ENCODE results near the gene NACC1.

The NACC1 gene

DNA sequence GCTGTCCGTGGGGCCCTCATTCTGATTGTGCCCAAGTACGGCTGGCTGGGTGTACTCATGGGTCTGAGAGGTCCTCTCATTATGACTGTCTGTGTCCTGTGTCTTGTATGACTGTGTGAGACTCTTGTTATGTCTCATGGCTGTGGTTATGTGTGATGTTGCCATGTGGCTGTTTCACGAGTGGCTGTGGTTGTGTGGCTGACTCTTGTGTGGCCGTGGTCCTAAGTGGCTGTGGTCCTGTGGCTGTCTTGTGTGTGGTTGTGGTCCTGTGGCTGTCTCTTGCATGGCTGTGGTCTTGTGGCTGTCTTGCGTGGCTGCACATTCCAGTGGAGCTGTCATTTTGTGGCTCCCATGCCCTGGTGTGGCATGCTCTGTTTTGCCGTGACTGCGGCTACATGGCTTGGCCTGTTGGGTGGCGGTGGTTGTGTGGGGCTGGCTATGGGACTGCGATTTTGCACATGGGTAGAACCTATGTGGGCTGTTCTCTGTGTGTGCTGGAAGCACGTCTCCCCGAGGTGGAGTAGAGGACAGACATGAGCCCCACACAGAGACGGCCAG lies 18.0 kb upstream of the NACC1 start:
- DNase-seq (ENCODE audit: low spot score) = no peak

DNA sequence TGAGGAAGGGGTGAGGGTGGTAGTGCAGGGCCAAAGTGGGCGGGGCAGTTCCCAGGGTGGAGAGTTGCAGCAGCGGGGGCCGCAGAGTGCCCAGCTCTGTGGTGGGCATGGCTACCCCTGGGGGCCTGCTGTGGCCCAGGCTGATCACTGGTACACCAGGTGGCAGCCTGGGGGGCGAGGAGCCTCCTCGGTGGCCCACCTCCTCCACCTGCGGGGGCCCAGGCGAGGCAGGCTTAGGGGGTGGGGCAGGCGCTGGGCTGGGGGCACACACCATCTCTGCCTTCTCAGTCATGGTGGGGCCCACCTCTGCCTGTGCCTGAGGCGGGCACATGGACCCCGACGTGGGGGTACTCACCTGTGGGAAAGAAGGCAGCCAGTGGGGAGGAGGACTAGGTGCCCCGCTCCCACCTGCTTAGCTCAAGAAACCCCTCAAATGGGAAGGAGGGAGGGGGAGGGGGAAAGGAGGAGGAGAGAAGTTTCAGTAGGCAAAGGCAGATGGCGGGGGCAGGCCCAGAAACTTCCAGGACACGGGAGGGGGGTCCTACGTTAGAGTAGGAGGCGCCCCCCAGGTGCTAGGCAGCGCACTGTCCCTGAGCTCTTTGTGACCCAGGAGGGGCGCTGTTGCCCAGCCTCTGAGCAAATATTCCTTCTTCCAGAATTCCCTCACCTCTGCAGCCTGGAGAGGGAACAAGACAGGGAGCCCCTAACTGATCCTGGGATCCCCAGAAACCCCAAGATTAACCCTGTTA lies 17.0 kb upstream of the NACC1 start:
- DNase-seq (ENCODE audit: low spot score) = no peak

DNA sequence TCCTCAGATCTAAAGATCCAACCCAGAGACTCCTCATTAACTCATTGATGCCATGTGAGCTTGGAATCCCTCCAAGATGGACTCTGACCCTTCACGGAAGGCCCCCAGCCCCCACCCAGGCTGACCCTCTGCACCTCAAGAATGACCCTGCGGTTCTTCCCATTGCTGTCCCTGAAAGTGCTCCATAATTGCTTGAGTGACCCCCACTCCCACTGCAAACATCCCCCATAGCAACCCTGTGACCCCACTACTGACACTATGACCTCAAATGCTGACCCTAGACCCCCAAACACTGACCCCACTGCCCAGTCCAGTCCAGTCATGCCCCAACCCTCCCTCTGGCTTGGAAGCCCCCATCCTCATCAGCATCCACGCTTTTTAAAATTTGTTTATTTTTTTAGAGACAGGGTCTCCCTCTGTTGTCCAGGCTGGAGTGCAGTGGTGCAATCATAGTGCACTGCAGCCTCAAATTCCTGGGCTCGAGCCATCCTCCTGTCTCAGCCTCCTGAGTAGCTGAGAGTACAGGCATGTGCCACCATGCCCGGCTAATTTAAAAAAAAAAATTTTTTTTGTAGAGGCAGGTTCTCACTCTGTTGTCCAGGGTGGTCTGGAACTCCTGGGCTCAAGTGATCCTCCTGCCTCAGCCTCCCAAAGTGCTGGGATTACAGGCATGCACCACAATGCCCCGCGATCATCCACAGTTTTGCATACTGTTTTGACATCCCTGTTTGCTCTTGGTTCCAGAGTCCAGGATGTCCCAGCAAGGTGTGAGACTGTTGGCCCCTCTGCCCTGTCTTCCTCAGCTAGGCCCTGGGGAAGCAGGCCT lies 16.3 kb upstream of the NACC1 start:
- no peak for DNase-seq (ENCODE audit: low spot score)

DNA sequence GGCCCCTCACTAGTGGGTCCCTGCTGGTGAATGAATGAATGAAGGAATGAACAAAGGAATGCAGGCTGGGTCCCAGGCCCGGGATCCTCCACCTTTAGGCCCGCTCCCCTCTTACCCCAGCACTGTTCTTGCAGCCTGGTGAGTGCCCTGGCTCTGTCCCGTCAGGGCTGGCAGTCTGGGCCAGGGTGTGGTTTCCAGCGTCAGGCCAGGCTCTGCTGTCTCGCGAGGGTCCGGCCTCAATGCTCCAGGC lies 15.7 kb upstream of the NACC1 start:
- no peak for DNase-seq (ENCODE audit: low spot score)

DNA sequence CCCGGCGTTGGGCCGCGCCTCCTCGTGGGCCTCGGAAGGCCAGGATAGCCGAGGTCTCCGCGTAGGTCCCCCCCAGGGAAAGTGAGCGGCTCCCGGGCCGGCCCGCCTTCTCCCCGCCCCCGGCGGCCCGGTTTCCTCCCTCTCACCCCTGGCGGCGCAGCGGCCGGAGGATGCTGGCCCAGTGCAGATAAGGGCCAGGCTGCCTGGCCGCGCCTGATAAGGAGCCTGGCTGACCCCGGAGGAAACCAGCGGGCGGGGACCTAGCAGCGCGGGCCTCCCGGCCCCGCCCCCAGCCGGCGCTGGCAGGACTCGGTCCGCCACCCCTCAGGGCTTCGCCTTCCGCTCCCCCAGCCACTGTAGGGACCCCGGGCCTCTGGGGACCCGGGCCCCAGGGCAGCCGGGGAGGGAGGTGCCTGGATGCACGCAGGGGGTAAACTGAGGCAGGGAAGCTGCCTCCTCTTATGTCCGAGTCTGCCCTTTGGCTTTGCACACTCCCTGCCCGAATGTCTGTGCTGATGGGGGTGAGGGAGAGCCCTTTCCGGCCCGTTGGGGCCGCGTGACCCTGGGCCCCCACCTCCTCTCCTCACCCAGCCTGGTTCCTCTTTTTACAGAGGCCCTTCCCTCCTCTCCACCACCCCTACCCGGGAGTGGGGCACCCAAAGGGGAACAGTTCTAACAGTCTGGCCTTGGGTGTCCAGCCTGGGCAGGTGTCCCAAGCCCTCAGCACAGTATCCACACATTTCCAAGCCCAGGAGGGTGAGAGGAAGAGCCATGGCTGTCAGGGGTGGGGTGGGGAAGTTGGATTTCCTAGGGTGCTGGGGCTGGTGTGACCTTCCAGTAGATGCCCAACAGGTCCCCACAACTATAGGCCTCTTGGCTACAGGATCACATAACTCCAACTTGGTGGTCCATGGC lies 15.1 kb upstream of the NACC1 start, which contains the start of gene LYL1:
Gene LYL1, minus strand, starts transcription at position 193 of the 915 bp plus-strand sequence. CDS start 1,687 bp downstream, outside the sequence.
- peak; percentile 82 for DNase-seq (ENCODE audit: low spot score)

DNA sequence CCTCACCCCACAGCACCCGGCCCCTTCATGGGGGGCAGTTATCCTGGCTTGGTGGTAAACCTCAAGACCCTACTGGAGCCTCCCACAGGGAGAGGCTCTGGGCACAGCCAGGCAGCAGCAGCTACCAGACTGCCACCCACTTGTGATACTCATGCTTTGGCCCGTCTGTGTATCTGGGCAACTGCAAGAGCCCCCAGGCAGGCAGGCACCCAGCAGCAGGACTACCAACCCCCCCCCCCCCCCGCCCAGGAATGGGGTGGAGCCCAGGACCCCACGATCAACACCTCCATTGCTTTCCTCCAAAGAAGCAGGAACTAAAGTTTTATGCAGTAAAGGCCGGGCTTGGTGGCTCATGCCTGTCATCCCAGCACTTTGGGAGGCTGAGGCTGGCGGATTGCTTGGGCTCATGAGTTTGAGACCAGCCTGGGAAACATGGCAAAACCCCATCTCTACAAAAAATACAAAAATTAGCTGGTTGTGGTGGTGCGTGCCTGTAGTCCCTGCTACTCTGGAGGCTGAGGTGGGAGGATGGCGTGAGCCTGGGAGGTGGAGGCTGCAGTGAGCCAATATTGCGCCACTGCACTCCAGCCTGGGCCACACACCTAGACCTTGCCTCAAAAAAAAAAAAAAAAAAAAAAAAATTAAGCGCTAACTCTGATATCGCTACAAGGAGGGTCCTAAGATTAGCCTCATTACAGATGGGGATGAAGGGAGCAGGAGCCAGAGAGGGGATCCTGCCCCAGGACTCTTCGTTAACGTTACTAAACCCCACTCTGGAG lies 14.3 kb upstream of the NACC1 start:
- no peak for DNase-seq (ENCODE audit: low spot score)

DNA sequence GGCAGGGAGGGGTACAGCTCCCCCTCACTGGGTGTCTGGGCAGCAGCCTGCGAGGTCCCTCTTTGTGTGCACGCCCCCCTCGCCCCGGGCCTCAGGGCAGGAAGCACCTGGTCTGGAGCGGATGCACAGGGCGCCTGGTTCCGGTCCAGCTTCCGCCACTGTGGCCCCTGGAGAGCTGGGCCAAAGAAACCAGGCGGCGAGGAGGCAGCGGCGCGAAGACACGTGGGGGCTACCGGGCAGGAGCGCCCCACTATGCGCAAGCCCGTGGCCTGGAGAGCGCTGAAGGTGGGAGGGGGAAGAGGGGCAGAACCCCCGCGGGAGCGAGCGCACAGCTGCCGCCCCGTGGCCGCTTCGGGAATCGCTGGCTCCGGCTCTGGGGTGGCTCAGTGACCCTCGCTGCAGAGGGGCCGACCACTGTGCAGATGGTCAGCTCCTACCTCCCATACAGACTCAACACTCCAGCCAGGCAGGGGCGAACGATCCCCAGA lies 13.7 kb upstream of the NACC1 start:
- peak; percentile 58 for DNase-seq (ENCODE audit: low spot score)

DNA sequence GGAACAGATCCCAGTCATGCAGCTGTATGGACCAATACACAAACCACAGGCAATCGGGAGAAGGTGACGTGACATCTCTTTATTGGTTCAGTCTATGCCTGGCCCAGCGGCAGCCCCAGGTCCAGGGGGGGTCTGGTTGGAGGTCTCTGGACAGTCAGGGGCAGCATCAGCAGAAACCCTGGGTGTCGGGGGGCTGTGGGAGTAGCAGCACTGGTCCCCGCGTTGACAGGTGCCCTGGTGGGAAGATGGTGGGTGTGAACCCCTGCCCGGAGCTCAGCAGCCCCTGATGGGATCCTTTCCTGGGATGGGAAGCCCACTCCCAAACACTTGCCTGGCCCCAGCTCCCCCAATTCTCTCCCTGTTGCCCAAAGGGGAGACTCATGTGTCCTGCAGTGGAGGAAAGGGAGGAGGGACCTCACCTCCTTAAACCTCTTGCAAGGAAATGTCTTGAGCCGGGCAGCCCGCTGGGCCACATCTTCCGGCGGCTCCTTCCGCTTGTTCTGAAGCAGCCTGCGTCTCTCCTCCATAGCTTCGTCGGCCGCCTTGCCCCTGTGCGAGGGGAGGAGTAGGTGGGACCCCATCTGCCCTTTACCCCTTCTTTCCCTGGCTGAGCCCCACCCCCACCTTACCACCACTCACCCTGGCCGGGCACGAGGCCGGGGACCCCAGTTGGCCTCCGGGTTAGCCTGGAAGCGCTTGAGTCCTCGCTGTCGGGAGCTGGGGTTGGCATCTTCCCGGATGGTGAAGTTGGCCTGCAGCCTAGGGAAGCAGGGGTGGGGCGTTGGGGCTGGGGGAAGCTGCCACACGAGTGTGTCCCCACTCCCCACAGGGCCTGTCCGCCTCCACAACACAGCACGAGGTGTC lies 13.0 kb upstream of the NACC1 start:
- no peak for DNase-seq (ENCODE audit: low spot score)

DNA sequence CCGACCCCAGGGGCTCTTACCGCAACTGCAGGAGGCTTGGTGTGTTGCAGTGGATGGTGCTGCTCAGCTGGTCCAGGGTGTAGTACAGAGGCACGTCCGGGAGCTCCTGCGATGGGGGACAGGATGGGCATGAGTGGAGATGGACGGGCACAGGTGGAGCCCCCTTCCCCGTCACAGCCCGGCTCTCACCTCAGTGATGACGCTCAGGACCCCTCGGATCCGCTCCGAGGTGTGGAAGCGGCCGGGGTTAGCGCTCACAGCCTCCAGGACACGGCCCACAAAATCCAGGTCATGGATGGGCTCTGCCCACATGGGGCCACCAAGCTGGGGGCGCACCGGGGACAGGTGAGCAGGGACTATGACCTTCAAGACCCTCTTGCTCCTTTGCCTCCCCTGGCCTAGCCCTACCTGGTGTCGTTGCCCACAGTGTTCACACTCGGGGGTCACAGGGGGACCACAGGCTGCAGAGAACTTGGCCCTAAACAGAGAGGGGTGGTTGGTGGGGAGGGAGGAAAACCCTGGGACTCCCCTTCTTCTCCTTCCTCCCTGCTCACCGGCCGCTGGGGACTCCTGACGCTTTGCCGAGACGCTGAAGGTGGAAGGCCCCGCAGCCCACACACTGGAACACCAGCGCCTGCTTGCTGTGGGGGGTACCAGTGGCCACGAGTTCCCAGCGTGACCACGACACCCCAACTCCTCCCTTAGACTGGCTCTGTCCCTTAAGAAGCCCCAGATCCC lies 8.5 kb upstream of the NACC1 start:
- DNase-seq (ENCODE audit: low spot score) = no peak

DNA sequence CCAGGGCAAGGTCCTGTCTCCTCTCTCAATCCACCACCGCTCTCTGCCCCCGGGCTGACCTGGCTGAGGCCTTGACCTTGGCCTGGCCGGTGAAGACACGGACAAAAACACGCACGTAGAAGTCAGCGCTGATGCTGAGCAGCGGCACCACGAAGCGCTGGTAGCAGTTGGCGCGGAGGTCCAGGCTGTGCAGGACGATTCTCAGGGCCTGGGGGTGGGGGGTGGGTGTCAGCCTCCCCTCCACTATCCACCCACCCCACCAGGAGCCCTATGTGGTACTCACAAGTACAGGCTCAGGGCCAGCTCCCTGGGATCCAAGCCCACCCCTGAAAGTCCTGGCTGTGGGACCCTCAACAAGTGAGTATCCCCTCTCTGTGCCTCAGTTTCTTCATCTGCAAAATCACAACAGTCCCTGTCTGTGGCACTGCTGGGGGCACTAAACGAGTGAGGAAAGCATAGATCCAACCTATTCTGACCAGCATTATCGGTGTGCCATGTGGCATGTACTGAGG lies 7.9 kb upstream of the NACC1 start:
- DNase-seq (ENCODE audit: low spot score) = no peak

DNA sequence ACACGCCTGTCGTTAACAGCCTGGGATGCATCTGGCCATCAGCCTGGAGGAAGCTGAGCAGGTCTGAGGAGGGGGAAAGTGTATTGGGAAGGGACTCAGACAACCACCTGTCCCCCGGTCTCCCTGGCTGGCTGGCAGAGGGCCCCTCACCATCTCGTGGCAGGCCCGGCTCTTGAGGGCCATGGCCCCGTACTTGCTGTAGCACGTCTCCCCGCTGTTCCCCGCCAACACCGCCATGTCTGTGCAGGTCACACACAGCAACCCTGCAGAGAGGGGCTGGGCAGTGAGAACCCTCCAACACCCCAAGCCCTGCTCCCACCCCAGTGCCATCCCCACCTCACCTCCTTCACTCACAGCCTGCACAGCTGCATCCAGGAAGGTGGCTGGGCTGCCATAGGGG lies 5.5 kb upstream of the NACC1 start:
- no peak for DNase-seq (ENCODE audit: low spot score)

DNA sequence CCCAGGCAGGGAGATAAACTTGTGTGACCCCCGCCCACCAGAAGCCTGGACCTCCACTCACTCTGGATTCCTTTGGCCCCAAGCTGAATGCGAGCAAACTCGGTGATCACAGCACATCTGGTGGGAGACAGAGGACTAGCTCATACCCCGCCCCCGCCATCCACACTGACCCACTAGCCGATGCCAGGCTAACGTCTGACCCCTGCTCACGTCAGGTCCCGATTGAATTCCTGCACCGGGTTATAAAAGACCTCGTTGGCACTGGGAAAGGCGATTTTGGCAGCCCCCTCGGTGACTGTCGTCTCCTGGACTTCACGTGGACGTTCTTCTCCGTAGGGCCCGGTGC lies 2.2 kb upstream of the NACC1 start:
- no peak for DNase-seq (ENCODE audit: low spot score)

DNA sequence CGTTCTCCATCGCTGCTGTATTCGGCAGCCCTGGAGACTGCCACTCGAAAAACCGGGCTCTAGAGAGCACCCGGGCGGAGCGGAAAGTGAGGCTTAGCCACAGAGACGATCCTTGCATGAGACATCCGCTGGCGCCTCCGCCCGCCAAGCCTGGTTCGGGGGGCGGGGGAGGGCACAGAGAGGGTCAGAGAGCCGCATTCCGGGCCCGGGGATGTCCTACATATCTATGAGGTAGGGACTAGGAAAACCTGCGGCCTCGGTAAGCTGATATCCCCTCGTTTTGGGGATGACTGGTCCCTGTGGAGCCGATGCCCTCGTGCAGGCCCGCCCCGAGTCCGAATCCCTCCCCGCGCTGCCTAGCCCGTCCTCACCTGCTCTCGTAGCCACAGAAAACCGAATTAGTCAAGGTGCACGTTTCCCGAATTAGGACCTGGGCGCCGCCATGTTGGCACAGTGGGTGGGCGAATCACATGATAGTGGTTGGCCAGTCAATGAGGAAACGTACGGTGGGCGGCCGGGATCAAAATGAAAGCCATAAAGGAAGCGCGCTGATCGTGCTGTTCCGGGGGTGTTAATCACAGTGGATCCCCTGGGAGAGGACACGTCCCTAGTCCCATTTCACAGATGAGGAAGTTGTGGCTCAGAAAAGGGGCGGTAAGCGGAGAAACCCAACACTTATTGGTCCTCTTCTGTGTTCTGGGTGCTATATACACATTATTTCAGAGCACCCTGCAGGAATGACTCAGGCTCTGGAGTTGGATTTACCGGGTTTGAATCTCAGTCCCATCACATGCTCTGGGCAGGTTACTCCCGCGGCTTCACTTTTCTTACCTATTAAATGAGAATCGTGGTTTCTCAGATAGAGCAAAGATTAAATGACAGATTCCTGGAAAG lies 1.5 kb upstream of the NACC1 start, which contains the start of gene TRMT1:
Gene TRMT1, minus strand, starts transcription at position 459 of the 894 bp plus-strand sequence. Its CDS starts 341 bp downstream, at position 118.
- DNase-seq (ENCODE audit: low spot score) = peak; percentile 98

DNA sequence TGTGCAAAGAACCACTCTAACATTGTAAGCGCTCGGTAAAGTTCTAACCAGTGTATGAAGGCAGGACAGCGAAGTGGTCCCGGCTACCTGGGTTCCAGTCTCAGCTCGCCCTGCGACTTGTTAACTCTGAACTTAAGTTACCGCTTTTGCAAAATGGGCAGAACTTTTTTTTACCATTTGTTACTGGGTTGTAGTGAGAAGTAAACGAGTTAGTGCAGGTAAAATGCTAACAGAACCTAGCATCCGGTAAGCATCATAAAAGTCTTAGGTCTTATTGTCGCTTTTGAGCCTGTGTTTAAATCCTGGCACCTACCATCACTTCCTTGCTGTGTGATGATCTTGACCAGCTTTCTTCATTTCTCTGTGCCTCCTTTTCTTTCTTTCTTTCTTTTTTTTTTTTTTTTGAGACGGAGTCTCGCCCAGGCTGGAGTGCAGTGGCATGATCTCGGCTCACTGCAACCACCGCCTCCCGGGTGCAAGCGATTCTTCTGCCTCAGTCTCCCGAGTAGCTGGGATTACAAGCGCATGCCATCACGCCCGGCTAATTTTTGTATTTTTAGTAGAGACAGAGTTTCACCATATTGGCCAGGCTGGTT lies 790 bp upstream of the NACC1 start:
- DNase-seq (ENCODE audit: low spot score) = no peak

DNA sequence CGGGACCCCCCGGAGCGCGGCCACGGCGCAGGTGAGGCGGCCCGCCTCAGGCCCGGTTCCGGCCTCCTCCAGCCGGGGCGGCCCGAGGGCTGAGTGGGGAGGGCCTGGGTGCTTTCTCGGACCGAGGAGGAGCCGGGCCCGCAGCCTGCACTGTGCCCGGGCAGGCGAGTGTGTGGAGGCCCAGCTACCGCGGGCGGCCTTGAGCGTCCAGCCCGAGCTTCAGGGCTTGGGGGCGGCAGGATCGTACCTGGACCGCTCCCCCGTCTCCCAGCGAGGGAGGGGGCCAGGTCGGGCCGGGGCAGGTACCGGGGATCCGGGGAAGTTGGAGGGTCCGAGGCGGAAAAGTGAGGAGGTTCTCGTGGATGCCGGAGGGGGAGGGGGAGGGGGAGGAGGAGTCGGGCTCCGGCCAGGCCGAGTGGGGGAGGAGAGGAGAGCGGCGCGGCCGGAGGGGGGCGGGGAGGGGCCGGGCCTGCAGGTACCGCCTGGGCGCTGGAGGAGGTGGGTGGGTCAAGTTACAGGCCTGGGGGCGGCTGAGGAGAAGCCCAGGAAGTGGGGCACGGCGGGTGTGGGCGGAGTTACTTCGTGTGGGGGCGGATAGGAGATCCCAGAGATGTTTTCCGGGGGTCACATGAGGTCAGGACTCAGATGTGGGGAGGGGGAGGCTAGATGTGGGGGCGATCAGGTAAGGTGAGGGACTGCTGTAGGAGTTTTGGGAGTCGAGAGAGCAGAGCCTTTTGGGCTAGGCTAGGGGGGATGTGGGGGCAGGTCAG lies 545 bp downstream of the NACC1 start:
- DNase-seq (ENCODE audit: low spot score) = peak; percentile 54

DNA sequence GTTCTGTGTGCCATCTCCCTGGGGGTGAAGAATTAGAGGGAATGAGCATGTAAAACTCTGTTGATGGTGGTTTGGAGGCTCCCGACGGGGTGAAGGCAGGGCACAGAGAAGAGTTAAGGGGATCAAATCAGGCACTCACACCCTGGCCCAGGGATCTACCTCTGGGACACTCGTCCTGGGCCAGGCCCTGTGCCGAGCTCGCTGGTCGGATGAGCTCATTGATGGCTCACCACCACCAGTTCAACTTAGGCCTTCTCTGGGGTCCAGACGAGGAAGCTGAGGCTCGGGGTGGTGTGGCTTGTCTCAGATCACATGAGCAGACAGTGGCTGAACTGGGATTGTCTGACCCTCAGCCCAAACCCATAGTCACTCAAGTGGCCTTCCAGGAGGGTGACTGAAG lies 1.6 kb downstream of the NACC1 start:
- DNase-seq (ENCODE audit: low spot score) = no peak

DNA sequence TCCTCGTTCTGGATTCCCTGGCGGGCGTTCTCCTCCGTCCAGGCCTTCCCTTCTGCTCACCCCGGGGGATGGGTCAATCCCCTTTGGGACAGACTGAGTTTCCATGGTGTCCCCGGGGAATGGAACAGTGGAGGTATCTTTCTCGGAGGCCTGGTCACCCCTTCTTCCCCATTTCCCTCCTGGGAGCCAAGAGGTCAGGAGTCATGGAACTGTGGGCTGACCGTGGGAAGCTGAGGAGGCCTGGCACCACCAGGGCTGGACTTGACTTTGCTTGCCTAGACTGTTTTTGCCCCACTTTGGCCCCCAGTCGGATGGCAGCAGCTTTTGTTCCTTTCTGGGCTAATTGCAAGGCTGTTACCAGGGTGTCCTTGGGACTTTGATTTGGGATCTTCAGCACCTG lies 2.0 kb downstream of the NACC1 start:
- no peak for DNase-seq (ENCODE audit: low spot score)
